Activated gamma-delta T cell treated with anti-CD3 and anti-CD28 coated beads, Interleukin-2, amount 50 U/mL, for 16 hours (primary cell): Measurements from ENCODE around the gene ASCL5.

ENCODE experiments used
- DNase-seq: peaks from one replicate; pipeline ENCODE4 v3.0.0-alpha.2; 2020; ENCODE audit warnings: low read depth

ASCL5 gene

DNA sequence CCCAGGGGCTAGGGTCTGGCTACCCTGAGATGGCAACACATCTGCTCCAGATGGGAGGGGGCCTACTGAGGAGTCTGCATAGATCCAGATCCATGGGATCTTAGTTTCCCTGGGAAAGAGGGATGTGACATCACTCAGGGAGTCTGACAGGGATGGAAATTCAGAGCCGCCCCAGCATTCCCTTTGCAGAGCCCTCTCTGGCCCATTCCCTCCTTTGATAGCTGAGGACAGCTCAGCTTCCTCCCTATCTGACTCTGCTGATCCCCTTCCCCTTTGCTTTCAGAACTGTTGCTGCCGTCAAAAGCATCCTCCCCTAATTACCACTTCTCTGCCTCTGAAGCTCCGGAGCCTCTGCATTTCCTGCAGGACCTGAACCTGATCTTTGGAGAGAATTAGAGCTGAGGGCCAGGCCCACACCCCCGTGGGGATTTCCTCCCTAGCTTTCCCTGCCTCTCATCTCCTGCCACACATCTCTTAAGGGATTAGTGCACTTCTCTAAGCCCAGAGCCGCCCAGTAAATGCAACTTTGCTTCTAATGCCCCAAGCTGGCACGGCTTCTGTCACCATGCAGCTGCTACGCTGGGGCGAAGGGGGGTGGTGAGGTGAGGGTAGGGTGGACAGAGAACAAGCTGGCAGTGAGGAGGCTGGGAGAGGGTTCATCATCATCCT, 9.5 kb upstream of the ASCL5 start:
- no peak for DNase-seq

DNA sequence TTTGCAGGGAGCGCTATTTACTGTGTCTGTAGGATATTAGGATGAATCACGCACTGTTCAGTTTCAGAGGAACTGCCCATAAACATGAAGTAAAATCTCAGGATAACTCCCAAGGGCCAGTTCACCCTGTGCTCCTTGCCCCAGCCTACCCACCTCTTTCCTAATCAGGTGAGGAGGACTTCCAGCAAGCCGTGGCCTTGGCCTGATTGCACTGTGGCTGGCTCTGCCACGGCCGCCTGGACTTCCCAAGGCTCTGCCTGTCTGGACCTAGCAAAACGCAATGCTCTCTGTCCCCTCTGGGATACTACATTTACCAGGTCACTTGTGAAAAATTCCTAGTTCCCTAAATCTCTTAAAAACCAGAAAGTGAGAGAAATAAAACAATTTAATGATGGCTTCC, 7.4 kb upstream of the ASCL5 start:
- DNase-seq: no peak

DNA sequence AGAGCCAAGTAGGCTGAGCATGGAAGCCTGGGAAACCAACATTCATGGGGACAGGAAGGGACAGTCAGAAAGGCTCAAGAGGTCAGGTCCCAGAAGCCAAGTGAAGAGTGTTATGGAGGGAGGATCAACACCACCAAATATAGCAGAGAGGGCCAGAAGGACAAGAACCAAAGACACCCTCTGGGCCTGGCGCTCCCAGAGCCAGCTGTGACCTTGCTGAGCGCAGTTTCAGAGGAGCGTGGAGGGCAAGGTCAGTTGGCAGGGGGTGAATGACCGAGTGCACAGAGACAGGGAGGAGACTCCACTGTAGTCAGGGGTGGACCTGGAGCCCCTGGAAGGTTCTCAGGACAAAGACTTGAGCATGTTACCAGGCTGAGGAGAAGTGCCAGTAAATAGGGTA, 4.4 kb upstream of the ASCL5 start:
- no peak for DNase-seq

DNA sequence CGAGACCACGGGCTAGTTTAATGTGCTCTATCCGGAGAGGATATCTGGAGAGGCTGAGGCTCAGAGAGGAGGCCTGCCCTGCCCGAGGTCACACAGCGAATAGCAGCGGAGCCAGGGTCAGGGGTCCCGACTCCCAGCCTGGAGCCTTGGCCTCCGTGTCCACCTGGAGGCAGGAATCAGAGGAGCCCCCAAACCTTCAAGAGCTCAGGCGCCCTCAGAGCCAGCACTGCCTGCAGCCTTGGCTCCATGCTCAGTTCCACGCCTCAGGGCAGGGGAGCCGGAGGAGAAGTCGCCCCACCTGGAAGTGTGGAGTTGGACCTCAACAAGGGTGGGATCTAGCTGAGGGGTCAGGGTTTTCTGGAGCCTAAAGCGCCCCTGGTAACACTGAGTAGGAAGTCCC, 2.0 kb upstream of the ASCL5 start:
- DNase-seq: no peak

- no peak for DNase-seq
These were observed 1.5 kb upstream of the ASCL5 start for GRCh38 chr1:201128476-201128875.

DNA sequence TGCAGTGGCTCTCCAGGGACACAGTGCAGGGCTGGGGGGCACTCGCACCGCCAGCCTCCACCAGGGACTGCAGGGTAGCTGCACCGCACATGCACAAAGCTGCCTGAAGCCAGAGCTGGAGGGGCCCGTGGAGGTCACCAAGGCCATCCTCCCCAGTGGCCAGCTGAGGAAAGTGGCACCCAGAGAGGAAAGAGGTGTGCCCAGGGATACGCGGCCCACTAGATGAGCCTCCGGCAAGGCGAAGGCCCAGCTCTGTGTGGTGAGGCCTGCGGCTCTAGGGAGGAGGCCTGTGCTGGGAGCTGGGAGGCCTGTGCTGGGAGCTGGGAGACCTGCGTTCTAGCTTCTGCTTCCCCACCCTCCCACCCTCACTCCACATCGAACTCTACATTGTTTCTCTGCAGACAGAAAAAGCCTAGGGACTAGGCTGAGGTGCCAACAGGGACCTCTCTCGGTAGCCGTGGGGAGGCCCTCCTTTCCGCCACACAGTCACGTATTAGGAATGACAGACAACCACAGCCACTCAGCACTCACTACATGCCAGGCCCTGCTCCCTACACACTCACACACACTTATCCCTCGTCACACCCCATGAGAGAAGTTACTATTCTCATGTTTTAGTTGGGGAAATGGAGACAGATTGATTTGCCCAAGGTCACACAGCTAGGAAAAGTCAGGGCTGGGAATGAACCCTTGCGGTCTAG, 921 bp upstream of the ASCL5 start:
- DNase-seq: no peak

DNA sequence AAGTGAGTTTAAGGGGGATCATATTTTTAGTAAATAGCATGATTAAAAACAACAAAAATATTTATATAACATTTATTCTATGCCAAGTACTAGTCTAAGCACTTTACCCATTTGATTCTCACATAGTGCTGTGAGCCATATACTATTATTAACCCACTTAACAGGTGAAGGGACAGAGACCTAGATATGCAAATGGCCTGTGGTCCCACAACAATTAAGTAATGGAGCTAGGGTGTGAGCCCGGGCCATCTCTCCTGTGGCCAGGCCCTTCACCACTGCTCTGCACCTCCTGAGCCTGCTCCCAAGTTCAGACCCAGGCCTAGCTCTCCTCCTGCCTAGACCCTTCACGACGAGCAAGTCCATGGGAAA, 537 bp downstream of the ASCL5 start:
- DNase-seq: no peak

- DNase-seq: no peak
These were observed 1.2 kb downstream of the ASCL5 start for GRCh38 chr1:201125800-201126199.

GRCh38 chr1:201125019-201125418, 2.0 kb downstream of the ASCL5 start:
- DNase-seq: no peak

DNA sequence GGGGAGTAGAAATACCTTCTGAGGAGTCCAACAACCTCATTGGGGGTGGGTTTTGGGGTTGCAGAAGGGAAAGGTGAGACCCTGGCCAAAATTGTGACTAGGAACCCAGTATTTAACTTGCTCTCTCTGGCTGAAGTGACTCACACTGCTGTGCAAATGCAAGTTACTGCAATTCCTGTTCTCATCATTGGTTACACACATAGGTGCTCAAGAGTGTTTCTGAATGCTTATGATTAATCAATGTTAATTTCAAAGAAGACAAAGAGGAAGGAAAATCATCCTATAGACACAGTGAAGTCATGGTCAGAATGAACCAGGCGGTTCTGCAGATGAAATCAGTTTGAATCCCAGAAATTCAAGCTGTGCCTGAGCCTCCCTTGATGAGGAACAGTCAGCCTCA, 3.1 kb downstream of the ASCL5 start:
- no peak for DNase-seq

DNA sequence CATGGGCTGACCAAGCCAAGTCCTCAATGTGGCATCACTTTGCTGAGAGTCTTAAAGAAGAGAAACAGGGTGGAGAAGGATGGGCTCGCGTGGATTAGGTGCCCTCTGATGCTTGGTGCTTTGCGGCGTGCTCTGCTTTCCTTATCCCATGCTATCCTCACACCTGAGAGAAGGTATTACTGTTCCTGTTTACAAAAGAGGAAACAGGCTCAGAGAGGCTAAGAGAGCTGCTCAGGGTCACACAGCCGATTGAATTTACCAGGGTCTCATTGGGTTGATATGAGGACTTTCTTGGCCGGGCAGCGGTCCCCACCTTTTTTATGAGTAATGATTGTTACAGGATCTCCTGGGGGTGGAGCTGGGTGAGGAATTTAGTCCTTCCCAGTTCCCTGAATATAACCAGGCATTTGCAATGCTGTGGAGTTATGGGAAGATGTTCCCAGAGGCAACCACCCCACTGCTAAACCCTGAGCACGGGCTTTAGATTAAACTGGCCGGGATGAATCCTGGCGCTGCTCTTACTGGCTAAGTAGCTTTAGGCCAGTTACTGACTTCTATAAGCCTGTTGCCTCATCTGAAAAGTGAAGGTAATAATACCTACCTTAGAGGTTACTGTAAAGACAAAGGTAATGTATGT, 4.5 kb downstream of the ASCL5 start:
- no peak for DNase-seq

GRCh38 chr1:201119206-201120197, 7.5 kb downstream of the ASCL5 start:
- peak; percentile 7 for DNase-seq

GRCh38 chr1:201116091-201116490, 10.9 kb downstream of the ASCL5 start:
- DNase-seq: no peak

DNA sequence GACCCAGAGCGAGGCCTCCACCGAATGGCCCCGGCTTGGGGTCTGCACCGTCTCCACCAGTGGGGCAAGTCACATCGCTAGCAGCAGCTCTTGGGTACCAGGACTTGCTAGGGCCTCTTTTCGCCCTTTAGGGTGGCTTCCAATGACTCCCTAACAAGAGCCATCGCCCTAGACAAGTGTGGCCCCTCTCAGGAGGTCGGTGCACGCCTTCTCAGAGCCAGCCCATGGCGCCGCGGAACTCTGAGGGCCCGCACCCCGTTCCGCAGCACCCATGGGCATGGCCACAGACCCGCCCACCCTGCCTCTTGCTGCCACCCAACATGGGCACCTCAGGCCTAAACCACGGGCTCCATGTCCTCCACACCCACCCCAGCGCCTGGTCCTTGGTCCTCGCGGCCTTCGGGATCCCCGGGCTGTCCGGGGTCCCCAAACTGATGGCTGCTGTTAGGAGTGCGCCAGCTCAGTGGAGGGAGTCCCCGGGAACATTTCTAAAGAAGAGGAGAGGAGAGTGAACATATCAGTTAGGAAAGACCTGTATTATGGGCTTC, 11.5 kb downstream of the ASCL5 start:
- no peak for DNase-seq

DNA sequence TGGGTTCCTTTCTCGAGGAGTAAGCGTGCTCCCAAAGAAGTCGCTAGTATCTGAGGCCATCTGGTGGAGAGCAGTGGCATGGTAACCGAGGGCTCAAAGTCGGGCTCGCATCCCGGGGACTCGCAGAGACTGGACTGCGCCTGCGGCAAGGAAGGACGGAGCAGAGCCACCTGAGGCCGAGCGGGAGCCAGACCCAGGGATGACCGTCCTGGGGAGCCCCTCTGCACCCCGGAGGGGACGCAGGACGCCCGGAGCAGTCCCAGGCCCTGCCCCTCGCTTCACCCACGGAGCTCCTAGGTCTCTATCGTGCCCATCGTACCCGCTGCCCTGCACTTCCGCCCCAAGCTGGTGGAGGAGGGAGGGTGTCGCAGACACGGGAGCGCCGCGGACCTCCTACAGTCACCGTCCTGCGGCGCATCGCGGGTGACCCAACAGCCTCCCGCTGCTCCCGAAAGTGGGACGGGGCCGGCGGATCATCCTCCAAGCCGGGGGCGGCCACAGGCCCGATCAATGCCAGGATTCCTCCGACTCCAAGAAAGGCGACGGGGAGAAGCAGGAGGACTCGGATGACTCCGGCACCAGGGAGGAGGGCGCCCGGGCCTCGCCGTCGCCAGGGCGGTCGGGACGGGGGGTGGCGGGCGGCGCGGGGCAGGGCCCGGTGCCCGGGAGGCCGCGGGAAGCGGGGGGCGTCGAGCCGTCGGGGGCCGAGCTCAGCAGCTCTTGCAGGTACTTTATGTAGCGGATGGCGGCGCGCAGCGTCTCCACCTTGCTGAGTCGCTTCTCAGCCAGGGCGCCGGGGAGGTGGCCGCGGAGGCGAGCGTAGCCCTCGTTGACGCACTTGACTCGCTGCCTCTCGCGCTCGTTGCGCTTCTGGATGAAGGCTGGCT, 12.5 kb downstream of the ASCL5 start:
- DNase-seq: peak; percentile 47

DNA sequence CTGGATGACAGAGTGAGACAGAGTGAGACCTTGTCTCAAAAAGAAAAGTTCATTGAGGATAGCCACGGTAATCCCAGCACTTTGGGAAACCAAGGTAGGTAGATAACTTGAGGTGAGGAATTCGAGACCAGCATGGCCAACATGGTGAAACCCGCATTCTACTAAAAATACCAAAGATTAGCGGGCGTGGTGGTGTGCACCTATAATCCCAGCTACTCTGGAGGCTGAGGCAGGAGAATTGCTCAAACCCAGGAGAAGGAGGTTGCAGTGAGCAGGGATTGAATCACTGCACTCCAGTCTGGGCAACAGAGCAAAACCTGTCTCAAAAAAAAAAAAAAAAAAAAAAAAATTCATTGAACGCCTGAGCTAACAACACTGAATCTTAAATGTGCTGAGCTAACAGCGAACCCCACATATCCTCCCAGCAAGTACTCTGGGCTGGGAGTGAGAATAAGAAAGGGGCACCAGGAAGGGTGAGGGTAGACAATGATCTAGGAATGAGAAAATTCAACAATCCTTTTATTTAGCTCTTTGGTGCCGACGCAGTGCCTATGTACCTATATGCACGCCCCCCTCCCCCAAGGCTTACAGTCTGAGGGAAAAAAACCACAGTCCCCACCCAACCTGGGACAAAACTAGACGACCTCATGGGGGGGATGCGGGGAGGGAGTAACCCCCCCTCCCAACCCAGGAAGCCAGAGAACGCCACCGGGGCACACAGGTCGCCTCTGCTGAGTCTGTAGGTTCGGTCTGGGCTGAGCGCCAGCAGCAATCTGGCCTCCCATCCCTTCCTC, 13.3 kb downstream of the ASCL5 start:
- DNase-seq: no peak

GRCh38 chr1:201112926-201113325, 14.1 kb downstream of the ASCL5 start:
- DNase-seq: no peak

DNA sequence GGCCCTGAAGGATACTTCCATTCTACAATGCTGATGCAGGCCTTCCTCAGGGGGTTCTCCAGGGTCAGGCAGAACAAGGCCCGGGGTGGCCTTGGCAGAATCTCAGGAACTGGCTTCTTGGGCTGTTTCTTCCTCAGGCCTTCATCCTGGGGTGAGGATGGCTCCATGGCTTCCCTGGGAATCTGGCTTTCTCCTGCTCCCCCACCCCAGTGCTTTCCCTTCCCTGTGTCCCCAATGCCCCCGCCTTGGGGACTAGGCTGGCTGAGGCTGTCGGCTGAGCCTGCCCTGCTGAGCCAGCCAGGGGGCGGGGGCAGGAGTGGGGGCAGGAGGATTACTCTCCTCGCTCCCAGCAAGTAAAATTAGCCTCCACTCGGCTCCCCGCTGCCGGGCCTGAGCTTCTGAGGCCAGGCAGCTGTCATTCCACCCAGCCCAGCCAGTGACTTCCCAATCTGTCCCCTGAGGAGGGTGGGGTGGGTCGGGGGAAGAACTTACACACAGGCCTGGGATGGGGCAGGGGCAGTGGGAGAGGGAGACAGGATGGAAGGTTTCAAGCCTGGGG, 14.7 kb downstream of the ASCL5 start, which contains the start of gene CACNA1S:
Gene CACNA1S, minus strand, starts transcription at position 254 of the 559 bp plus-strand sequence. Its CDS starts 87 bp downstream, at position 167.
- no peak for DNase-seq

DNA sequence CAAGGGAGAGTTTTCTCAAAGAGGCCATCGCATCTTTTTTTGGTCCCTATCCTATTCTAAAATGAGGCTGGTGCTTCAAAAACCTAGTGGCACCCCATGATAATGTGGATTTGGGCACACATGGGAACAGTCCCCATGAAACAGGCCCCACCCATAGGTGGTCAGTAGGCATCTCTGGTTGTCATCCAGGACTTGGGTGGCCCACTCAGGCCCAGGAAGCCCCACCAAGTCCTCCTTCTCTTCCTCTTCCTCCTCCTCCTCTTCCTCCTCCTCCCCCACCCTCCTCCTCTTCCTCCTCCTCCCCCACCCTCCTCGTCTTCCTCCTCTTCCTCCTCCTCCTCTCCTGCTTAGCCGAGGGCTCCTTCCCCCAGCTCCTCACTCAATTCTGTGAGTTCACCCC, 15.3 kb downstream of the ASCL5 start:
- DNase-seq: no peak

GRCh38 chr1:201111156-201111555, 15.8 kb downstream of the ASCL5 start:
- DNase-seq: no peak
